DMS153 treated with DMSO at 0.1 percent for 48 hours (cell line): ENCODE results near the gene NBR1.
"Not testable (repeated sequence)": the region's sequence is repeated elsewhere in the genome, so short reads cannot be mapped to it uniquely, and the experiment has no call there.

Experiments used
- DNase-seq: peaks from one replicate; lab custom pipeline; 2025; ENCODE audit not compliant: unreplicated experiment; lab: John Stamatoyannopoulos, UW

The NBR1 gene

DNA sequence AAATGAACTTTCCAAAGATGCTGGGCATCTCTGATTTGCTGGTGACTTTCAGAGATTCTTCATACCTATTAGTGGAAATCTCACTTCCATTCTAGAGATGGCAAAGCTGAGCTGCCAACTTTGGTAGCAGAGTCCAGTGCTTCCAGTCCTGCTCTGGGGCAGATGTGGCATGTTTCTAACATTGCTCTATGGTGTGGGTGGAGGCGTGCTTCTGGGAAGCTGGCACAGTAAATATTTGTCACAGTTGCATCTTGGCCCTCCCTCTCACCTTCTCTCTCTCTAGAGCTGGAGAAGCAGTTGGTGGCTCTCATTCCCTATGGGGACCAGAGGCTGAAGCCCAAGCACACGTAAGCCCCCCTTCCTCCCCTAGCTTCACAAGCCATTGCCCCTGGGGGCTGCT, 42.5 kb downstream of the NBR1 start:
- no peak for DNase-seq

DNA sequence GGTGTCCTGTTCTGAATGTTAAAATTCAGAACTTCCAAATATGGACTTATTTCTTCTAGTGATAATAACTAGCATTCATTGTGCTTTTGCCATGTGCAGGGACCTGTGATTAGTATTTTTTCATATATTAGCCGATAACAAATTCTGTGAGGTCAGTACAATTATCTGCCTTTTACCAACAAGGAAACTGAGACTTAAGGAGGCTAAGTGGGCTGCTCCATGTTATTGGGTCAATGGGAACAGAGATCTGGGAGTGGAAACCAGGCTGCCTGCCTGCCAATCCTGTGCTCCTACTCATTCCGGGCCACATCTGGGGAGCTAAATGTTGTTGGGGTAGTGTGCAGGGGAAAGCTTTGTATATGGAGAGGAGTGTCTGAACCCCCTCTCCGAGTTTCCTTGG, 44.3 kb downstream of the NBR1 start:
- DNase-seq: no peak

GRCh38 chr17:43216369-43216761, 45.4 kb downstream of the NBR1 start:
- no peak for DNase-seq

GRCh38 chr17:43216762-43217613, 46.0 kb downstream of the NBR1 start:
- DNase-seq: no peak

GRCh38 chr17:43217614-43218087, 46.6 kb downstream of the NBR1 start:
- no peak for DNase-seq

- DNase-seq: no peak
Measured at GRCh38 chr17:43219001-43219400, 48.0 kb downstream of the NBR1 start.

DNA sequence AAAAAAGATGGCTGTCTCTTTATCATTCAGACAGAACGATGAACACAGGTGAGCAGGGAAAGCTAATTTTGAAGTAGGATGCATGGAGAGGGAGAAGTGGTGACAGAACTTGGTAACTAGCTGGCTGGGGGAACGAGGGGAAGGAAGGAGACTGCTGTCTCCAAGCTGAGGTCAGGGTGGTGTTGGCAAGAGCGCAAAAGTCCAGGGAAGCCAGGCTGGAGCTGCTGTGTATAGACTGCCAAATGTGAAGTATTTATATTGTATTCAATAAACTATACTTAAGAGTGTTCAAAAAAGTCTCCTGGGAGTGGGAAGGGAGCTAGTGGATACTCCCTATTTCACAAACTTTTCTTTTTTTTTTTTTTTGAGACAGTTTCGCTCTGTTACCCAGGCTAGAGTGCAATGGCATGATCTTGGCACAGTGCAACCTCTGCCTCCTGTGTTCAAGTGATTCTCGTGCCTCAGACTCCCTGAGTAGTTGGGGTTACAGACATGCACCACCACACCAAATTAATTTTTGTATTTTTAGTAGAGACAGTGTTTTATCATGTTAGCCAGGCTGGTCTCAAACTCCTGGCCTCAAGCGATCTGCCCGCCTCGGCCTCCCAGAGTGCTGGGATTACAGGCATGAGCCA, 48.8 kb downstream of the NBR1 start:
- no peak for DNase-seq

GRCh38 chr17:43220511-43221125, 49.6 kb downstream of the NBR1 start:
- no peak for DNase-seq

DNA sequence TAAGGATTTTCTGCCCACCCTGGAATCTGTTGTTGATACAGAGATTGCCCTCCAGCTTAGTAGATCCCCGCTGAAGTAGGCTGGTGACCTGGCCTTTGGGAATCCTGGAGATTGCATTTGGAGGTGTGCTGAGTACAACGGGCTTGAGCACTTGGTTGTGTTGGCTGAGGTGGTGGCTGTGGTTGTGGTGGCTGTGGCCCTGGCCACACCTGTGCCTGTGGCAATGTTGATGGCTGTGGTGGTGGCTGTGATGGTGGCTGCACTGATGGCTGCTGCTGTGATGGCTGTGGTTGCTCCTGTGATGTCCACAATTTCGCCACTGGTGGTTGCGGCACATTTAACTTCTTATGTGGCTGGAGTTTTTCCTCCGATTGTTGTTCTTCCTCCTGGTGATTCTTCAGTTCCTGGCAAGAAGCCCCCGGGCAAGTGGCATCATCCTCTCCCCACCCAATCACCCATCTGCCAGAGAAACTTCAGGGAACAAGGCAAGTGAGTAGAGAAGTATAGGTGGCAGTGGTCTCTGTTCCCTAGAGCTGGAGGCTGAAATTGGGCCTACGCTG, 53.2 kb downstream of the NBR1 start:
- no peak for DNase-seq

DNA sequence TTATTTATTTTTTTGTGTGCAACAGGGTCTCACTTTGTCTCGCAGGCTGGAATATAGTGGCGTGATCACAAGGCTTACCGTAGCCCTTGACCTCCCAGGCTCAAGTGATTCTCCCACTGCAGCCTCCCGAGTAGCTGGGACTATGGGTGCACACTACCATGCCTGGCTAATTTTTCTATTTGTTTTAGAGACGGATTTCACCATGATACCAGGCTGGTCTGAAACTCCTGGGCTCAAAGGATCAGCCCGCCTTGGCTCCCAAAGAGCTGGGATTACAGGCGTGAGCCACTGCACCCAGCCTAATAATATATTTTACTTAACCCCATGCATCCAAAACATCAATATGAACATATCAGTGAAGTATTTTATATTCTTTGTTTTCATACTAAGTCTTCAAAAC, 55.4 kb downstream of the NBR1 start:
- DNase-seq: no peak

DNA sequence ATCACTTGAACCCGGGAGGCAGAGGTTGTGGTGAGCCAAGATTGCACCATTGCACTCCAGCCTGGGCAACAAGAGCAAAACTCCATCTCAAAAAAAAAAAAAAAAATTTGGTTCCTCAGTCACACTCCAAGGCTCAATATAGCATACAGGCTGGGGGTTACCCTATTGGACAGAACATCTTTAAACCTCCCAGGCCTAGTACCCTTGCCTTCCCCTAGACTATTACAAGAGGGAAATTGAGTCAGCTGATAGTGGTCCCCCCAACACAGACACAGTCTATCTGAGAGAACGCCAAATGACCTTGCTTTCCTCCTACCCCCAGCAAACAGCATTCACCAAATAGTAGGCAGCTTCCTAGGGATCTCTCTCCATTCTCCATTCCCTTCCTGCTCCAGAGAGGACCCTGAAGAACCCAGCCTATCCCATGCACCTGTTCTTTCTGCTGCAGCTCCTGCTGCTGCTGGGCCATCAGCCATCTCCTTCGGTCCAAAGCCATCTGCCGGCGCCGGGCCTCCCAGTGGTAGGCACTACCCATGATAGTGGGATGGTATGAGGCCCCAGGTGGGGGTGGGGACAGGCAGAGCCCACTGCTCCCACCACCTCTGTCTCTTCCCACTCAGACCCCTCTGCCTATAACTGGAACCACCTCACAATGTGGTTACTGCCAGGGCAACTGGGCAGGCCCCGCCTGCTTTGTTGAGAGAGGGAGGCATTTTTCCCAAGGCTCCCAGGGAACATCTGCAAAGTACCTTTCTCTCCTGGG, 57.2 kb downstream of the NBR1 start, which contains the start of gene CCDC200:
Gene CCDC200, minus strand, starts transcription at position 604 of the 763 bp plus-strand sequence. Its CDS starts 69 bp downstream, at position 535.
- not testable (repeated sequence) for DNase-seq

DNA sequence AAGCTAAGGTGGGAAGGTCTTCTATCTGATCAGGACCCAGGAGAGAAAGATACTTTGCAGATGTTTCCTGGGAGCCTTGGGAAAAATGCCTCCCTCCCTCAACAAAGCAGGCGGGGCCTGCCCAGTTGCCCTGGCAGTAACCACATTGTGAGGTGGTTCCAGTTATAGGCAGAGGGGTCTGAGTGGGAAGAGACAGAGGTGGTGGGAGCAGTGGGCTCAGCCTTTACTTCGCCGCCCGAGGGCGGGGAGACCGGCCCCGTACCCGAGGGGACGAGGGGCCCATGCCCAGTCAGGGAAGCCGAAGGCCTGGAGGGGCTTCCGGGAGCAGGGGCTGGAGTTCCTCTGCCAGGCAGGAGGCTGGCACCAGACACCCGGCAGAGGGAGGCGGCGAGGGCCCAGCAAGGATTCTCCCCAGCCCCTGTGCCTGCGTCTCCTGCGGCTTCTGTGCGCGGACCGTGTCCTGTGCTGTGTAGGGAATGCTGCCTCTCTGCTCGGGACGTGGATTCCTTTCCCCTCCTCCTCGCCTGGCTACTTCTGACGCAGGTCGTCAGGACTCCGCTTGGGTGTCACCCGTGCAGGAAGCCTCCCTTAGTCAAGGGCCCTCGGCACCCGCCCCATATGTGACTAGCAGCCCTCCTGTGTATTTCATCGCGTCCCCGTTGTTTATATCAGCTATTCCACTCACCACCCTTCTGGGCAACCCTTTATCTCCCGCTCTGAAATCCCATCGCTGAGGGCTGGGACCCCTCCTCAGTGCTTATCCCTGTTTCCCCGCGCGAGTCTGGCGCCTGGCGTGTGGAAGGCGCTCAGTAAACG, 60.4 kb downstream of the NBR1 start:
- DNase-seq: not testable (repeated sequence)

- not testable (repeated sequence) for DNase-seq
Measured at GRCh38 chr17:43232021-43232699, 61.1 kb downstream of the NBR1 start.

GRCh38 chr17:43233263-43233662, 62.2 kb downstream of the NBR1 start:
- not testable (repeated sequence) for DNase-seq

GRCh38 chr17:43233877-43234276, 62.9 kb downstream of the NBR1 start, which contains the start of gene RNU2-1:
Gene RNU2-1 (minus strand): TSS chr17:43233977.
- not testable (repeated sequence) for DNase-seq

DNA sequence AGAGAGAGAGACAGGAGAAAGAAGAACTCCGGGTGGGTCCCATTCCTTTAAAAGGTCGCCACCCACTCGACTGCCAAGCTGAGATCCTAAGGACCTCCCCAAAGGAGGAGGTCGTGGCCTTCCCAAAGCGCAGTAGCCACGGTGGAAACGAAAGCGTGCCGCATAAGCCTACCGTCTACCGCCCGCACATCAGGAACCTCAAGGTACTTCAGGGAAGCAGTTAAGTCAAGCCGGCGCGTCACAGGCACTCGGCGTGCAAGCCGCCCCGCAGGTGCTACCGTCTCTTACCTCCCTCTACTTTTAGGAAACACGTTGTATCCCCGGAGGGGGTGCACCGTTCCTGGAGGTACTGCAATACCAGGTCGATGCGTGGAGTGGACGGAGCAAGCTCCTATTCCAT, 68.6 kb downstream of the NBR1 start:
- not testable (repeated sequence) for DNase-seq

- not testable (repeated sequence) for DNase-seq
Measured at GRCh38 chr17:43240596-43241352, 69.8 kb downstream of the NBR1 start.

GRCh38 chr17:43246456-43246855, 75.4 kb downstream of the NBR1 start:
- DNase-seq: not testable (repeated sequence)
